AG09309 (cell line): Measurements from ENCODE around the gene WDR45.

Source experiments
- DNase-seq: peaks from one replicate; pipeline ENCODE4 v3.0.0-alpha.2; 2010; ENCODE audit warnings: low read depth
- H3K4me3 ChIP-seq: 2 replicates; pipeline ENCODE4 v1.5.1; 2011; ENCODE audit warnings: mild to moderate bottlenecking, low read depth, low read length, moderate library complexity; ENCODE audit not compliant: control insufficient read depth
- TF ChIP-seq, protein P1 (sequence below): IDR thresholded peaks from 2 replicates; pipeline ENCODE4 v1.5.1; 2011; ENCODE audit warnings: mild to moderate bottlenecking, low read depth, low read length, inconsistent platforms; ENCODE audit not compliant: insufficient read depth, control insufficient read depth; ENCODE audit errors: missing control alignments

WDR45 gene

DNA sequence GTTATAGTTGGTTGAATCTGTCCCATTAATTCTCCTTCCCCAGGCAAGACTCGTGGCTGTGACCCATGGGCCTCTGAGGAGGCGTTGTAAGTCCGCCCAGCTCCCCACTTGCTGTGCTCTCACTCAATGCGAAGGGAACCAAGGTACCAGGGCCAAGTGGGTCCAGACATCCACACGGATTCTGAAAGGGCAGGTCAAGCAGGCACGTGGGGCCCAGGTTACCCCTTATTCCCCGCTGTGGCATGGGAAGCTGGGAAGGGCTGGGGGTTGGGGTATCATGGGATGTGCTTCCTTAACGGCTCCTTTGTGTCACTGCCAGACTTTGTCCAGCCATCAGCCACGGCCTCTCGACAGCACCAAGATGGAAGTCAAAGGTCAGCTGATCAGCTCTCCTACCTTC, 17.8 kb downstream of the WDR45 start:
- DNase-seq = no peak
- TF ChIP-seq, protein P1, sequence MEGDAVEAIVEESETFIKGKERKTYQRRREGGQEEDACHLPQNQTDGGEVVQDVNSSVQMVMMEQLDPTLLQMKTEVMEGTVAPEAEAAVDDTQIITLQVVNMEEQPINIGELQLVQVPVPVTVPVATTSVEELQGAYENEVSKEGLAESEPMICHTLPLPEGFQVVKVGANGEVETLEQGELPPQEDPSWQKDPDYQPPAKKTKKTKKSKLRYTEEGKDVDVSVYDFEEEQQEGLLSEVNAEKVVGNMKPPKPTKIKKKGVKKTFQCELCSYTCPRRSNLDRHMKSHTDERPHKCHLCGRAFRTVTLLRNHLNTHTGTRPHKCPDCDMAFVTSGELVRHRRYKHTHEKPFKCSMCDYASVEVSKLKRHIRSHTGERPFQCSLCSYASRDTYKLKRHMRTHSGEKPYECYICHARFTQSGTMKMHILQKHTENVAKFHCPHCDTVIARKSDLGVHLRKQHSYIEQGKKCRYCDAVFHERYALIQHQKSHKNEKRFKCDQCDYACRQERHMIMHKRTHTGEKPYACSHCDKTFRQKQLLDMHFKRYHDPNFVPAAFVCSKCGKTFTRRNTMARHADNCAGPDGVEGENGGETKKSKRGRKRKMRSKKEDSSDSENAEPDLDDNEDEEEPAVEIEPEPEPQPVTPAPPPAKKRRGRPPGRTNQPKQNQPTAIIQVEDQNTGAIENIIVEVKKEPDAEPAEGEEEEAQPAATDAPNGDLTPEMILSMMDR = no peak
- no peak overlapping the region for H3K4me3 ChIP-seq

DNA sequence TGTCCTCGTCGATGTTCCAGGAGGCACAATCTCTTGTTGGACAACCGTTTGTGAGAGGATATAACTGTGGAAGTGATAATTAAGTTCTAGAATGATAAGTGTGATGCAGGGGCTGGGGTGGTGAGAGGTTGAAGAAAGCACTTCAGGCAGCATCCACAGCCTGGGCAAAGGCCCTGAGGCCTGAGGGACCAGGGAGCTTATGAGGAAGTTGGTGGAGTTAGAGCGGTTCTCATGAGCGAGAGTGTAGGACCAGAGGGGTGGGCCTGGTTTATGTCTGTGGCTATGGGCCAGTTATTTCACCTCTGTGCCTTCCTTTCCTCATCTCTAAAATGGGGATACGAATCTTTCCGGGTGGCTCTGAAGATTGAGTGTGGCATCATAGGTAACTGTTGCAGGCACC, 18.2 kb downstream of the WDR45 start:
- DNase-seq = no peak
- no peak overlapping the region for H3K4me3 ChIP-seq
- TF ChIP-seq, protein P1 = no peak

DNA sequence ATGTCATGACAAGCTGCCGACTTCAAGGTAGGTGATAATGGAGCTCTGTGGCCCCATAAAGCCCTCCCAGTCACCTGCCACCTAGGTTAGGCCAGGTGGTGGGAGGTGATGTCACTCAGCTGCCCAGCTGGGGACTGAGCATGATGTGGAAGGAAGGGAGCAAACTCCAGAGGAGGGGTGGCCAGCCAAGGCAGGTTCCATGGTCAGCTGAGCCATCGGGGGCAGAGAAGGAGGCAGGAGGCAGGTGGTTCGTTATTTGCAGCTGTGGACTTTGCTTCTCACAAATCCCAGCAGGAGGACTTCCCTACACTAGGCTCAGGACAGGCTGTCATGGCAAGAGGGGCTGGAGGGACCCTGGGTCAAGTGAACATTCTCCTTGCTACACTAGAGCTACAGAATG, 18.8 kb downstream of the WDR45 start:
- DNase-seq = no peak
- TF ChIP-seq, protein P1 = no peak
- H3K4me3 ChIP-seq = no peak overlapping the region

DNA sequence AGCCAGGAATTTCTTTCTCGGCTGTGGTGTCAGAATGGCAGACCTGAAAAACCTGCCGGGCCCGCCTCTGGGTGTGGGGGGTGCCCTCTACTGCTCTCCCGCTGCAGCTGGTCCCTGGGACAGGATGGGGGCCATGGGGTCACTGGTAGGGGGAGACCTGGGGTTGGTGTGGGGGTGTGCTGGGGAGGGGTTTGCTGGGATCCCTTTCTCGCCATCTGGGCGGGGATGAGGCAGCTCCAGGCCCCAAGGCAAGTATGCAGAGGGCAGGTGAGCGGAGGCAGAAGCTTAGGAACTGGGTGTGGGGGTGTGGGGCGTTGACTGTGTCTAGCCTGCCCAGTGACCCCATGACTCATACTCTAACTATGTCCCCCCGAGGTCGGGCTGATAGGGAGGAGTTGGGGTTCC, 20.0 kb downstream of the WDR45 start:
- TF ChIP-seq, protein P1 = no peak
- no peak for DNase-seq
- no peak overlapping the region for H3K4me3 ChIP-seq

DNA sequence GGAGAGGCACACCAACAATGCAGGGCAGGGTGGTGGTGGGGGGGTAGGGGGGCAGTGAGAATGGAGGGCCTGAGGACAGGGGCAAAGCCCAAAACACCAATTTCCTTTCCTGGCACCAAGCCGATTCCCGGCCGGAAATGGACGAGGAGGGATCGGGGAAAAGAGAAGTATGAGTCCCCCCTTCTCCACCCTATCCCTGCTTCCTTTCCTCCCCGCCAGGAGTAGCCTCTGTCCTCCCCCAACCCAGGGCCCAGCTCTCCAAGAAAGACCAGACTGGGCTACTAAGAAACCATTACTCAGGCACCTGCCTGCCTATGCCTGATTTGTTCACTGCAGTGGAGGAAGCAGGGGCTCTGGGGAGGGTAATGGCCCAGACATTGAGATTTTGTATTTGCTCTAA, 20.5 kb downstream of the WDR45 start:
- no peak for DNase-seq
- TF ChIP-seq, protein P1 = no peak
- H3K4me3 ChIP-seq = no peak overlapping the region

DNA sequence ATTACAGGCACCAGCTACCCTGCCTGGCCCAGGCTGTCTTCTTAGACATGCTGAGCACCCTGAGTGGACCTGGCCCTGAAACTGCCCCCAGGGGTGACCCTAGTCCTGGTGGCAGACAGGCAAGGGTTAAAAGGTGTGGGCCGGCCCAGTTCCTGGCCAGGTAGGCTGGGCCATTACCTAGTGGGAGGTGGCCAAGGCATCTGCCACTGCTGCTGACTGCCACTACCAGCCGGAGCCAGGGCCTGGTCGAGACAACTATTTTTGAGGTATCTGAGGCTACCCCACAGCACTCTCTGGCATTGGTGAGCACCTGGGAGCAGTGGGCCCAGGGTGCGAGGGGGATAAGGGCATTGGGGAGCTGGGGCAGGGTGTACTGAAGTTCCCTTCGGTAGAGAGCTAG, 20.9 kb downstream of the WDR45 start, which contains the start of gene CCDC120:
Gene CCDC120, plus strand, starts transcription at position 206 of the 400 bp plus-strand sequence. CDS start 3,043 bp downstream, outside the sequence.
- TF ChIP-seq, protein P1 = no peak
- H3K4me3 ChIP-seq = no peak within 1 kb of the TSS
- no peak for DNase-seq
